GM12892 (cell line): ENCODE data around the gene RXFP4.

Source experiments
- POLR2A ChIP-seq: IDR thresholded peaks from 2 replicates; pipeline ENCODE4 v1.6.1; 2011; ENCODE audit warnings: low read depth, low read length, control low read depth
- POLR2AphosphoS5 ChIP-seq: IDR thresholded peaks from 2 replicates; pipeline ENCODE4 v1.6.1; 2011; ENCODE audit warnings: low read depth, low read length, control low read depth
- TAF1 ChIP-seq: IDR thresholded peaks from 2 replicates; pipeline ENCODE4 v1.6.1; 2011; ENCODE audit warnings: low read depth, mild to moderate bottlenecking, control low read depth, low read length, borderline replicate concordance

- no peak for TF ChIP-seq POLR2A
- no peak for TF ChIP-seq POLR2AphosphoS5
- no peak for TF ChIP-seq TAF1
These were observed 40.7 kb downstream of the RXFP4 start for GRCh38 chr1:155982106-155982505.
